Panc1 (cell line): ENCODE data around the gene ADISSP. TPM values are rescaled to one million over a fixed set of nuclear protein-coding genes. Genes with fewer than 3 reads are reported as not detected.

ENCODE experiments used
- ATAC-seq: fragments of 200-7000 bp; cut with Tn5 transposase; 2 replicates; pipeline ENCODE4 v1.9.1; 2020; ENCODE audit warnings: mild to moderate bottlenecking, moderate library complexity
- BruUV-seq: library from RNA; stranded (reverse); fragments of 400-500 nt; replicated peaks from 2 replicates; lab custom pipeline; 2021; lab: Mats Ljungman, UMichigan
- CTCF ChIA-PET: fragments of 300-600 bp; sonication (Branson Sonifier 250); formaldehyde crosslinking; loops from one replicate; lab custom pipeline; 2022; ENCODE audit warnings: antibody characterized with exemption; lab: Charles Lee
- POLR2A ChIA-PET: fragments of 300-600 bp; sonication (Branson Sonifier 250); formaldehyde crosslinking; loops from one replicate; lab custom pipeline; 2022; ENCODE audit warnings: antibody characterized with exemption; lab: Charles Lee
- DNase-seq: peaks from one replicate; pipeline ENCODE4 v3.0.0-alpha.2; 2010; ENCODE audit warnings: low read depth, low spot score
- H3K27ac ChIP-seq: 2 replicates; pipeline ENCODE4 v1.5.1; 2011; ENCODE audit warnings: mild to moderate bottlenecking, low read length, inconsistent platforms
- H3K27me3 ChIP-seq: fragments of 200-500 bp; sonication (Bioruptor generic); 2 replicates; pipeline ENCODE4 v1.6.0; 2014; ENCODE audit warnings: low read length, inconsistent platforms; ENCODE audit not compliant: control insufficient read depth, insufficient read depth
- H3K36me3 ChIP-seq: fragments of 200-500 bp; sonication (Bioruptor generic); 2 replicates; pipeline ENCODE4 v1.5.1; 2014; ENCODE audit warnings: inconsistent platforms, mild to moderate bottlenecking, low read length, moderate library complexity; ENCODE audit not compliant: control insufficient read depth, insufficient read depth
- H3K4me1 ChIP-seq: 2 replicates; pipeline ENCODE4 v1.5.1; 2011; ENCODE audit warnings: inconsistent platforms, mild to moderate bottlenecking, low read length, moderate library complexity; ENCODE audit not compliant: control insufficient read depth, insufficient read depth
- H3K4me3 ChIP-seq, 2 experiments: 2 replicates each; pipeline ENCODE4 v1.5.1; 2011 to 2012; ENCODE audit warnings: low read depth in 2 of 2, low read length in 2 of 2, mild to moderate bottlenecking in 2 of 2, inconsistent platforms in 1 of 2, moderate library complexity in 1 of 2
- H3K9me3 ChIP-seq: fragments of 200-500 bp; sonication (Bioruptor generic); 2 replicates; pipeline ENCODE4 v1.5.1; 2014; ENCODE audit warnings: low read depth, mild to moderate bottlenecking, inconsistent platforms, low read length, moderate library complexity; ENCODE audit not compliant: control insufficient read depth, insufficient read depth
- POLR2AphosphoS5 ChIP-seq: IDR thresholded peaks from 2 replicates; pipeline ENCODE4 v1.6.1; 2012; ENCODE audit warnings: mild to moderate bottlenecking, low read depth, low read length, moderate library complexity
- SIN3A ChIP-seq: IDR thresholded peaks from 2 replicates; pipeline ENCODE4 v1.6.1; 2012; ENCODE audit warnings: low read depth, mild to moderate bottlenecking, low read length, moderate library complexity, borderline replicate concordance; ENCODE audit not compliant: insufficient read depth
- TCF7L2 ChIP-seq: IDR thresholded peaks from 2 replicates; pipeline ENCODE4 v1.6.1; 2011; ENCODE audit warnings: mild to moderate bottlenecking, low read depth, low read length, inconsistent platforms
- in situ Hi-C: cut with HindIII; loops from 2 replicates; pipeline ENCODE4 v1.10.0; 2016; ENCODE audit warnings: low sequenced_read_pairs, low pct_unique_long_range_greater_than_20kb
- intact Hi-C: fragments of 100-400 bp; cut with micrococcal nuclease; formaldehyde crosslinking; loops from one replicate; pipeline ENCODE4 v1.10.0; 2022; ENCODE audit not compliant: unreplicated experiment
- total RNA-seq: library from RNA; stranded (reverse); gene quantifications from one replicate; pipeline ENCODE4 v1.2.1, GENCODE V29; 2021; ENCODE audit not compliant: unreplicated experiment
- TF ChIP-seq, protein P1 (sequence below): fragments of 450-650 bp; IDR thresholded peaks from 2 replicates; pipeline ENCODE4 v1.5.1; 2017; ENCODE audit warnings: mild to moderate bottlenecking
- TF ChIP-seq, protein P2 (sequence below), 2 experiments: IDR thresholded peaks; 2 replicates each; pipeline ENCODE4 v1.6.1; 2011 to 2012; ENCODE audit warnings: low read depth in 2 of 2, control low read depth in 1 of 2, low read length in 1 of 2, mild to moderate bottlenecking in 1 of 2, moderate library complexity in 1 of 2; ENCODE audit not compliant: insufficient read depth in 1 of 2

ADISSP gene
- total RNA-seq, 1 experiment from 2014 or later, result 100 TPM

DNA sequence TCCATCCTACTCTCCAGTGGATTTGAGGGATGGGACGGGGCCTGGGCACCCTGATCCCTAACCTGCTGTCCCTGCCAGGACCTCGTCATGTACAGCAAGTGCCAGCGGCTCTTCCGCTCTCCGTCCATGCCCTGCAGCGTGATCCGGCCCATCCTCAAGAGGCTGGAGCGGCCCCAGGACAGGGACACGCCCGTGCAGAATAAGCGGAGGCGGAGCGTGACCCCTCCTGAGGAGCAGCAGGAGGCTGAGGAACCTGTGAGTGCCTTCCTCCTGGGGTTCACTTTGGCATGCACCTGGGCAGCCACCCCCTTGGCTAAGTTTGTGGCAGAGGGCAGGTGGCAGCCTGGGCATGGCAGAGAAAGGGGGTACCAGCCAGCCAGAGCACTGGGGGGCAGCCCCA is 34.3 kb upstream of the ADISSP start:
- Histone ChIP-seq H3K4me1 (peaks cover 33% of the 10 kb centered on the region), H3K27me3 (no peaks in the 10 kb centered on the region), H3K4me3 (no peak overlapping the region), H3K9me3 (no peaks in the 10 kb centered on the region), H3K36me3 (peaks cover 6% of the 10 kb centered on the region), H3K27ac (no peak overlapping the region)
- POLR2A ChIA-PET, result no interaction called here
- CTCF ChIA-PET, result no interaction called here
- in situ Hi-C loops (no loop called here), intact Hi-C loops (no loop called here)
- BruUV-seq, result no TSS peak
- DNase-seq (no peak), ATAC-seq (no peak)
- no peak for TF ChIP-seq SIN3A
- TF ChIP-seq, protein P1, sequence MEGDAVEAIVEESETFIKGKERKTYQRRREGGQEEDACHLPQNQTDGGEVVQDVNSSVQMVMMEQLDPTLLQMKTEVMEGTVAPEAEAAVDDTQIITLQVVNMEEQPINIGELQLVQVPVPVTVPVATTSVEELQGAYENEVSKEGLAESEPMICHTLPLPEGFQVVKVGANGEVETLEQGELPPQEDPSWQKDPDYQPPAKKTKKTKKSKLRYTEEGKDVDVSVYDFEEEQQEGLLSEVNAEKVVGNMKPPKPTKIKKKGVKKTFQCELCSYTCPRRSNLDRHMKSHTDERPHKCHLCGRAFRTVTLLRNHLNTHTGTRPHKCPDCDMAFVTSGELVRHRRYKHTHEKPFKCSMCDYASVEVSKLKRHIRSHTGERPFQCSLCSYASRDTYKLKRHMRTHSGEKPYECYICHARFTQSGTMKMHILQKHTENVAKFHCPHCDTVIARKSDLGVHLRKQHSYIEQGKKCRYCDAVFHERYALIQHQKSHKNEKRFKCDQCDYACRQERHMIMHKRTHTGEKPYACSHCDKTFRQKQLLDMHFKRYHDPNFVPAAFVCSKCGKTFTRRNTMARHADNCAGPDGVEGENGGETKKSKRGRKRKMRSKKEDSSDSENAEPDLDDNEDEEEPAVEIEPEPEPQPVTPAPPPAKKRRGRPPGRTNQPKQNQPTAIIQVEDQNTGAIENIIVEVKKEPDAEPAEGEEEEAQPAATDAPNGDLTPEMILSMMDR, result no peak
- TF ChIP-seq, protein P2, sequence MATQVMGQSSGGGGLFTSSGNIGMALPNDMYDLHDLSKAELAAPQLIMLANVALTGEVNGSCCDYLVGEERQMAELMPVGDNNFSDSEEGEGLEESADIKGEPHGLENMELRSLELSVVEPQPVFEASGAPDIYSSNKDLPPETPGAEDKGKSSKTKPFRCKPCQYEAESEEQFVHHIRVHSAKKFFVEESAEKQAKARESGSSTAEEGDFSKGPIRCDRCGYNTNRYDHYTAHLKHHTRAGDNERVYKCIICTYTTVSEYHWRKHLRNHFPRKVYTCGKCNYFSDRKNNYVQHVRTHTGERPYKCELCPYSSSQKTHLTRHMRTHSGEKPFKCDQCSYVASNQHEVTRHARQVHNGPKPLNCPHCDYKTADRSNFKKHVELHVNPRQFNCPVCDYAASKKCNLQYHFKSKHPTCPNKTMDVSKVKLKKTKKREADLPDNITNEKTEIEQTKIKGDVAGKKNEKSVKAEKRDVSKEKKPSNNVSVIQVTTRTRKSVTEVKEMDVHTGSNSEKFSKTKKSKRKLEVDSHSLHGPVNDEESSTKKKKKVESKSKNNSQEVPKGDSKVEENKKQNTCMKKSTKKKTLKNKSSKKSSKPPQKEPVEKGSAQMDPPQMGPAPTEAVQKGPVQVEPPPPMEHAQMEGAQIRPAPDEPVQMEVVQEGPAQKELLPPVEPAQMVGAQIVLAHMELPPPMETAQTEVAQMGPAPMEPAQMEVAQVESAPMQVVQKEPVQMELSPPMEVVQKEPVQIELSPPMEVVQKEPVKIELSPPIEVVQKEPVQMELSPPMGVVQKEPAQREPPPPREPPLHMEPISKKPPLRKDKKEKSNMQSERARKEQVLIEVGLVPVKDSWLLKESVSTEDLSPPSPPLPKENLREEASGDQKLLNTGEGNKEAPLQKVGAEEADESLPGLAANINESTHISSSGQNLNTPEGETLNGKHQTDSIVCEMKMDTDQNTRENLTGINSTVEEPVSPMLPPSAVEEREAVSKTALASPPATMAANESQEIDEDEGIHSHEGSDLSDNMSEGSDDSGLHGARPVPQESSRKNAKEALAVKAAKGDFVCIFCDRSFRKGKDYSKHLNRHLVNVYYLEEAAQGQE (IDR thresholded peaks at IDR 0.05; ENCODE audit: insufficient read depth in 1 of 2, low read depth in 2 of 2, low read length in 1 of 2), result no peak
- no peak for TF ChIP-seq POLR2AphosphoS5
- TF ChIP-seq TCF7L2, result no peak

DNA sequence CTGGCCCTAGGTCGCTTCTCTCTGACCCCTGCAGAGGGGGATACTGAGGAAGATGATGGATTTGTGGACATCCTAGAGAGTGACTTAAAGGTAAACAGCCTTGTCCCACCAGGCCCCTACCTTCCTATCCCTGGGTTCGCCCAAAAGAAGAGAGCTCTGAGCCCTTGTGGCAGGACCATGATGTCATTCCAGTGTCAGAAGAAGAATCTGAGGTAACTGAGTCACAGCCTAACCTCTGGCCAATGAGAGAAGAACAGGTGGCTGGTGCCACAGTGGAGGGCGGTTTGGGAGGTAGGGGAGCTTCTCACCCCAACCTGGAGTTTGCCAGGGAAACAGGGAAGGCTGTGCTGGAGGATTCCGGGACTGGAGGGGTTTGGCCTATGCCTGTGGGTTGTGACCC is 33.7 kb upstream of the ADISSP start:
- DNase-seq (no peak), ATAC-seq (no peak)
- in situ Hi-C loops, result no loop called here
- ChIA-PET POLR2A (interaction anchor here (0.9 kb wide), 1 partner anchor 19 kb away, joined by 3 read pairs; the partner anchor contains the start of gene AP5S1), CTCF (no interaction called here)
- Histone ChIP-seq H3K27me3 (no peaks in the 10 kb centered on the region), H3K27ac (no peak overlapping the region; the same call in 1 of the 2 replicates), H3K36me3 (peaks cover 10% of the 10 kb centered on the region), H3K4me3 (no peak overlapping the region), H3K9me3 (no peaks in the 10 kb centered on the region), H3K4me1 (peaks cover 28% of the 10 kb centered on the region)
- intact Hi-C loops, result no loop called here
- BruUV-seq, result no TSS peak
- TF ChIP-seq, protein P2 (IDR thresholded peaks at IDR 0.05; ENCODE audit: insufficient read depth in 1 of 2, low read depth in 2 of 2, low read length in 1 of 2), result no peak
- TF ChIP-seq TCF7L2, result no peak
- TF ChIP-seq, protein P1, result no peak
- TF ChIP-seq SIN3A, result no peak
